ENCODE data around the gene MUC13.

- TF ChIP-seq GATA2 (IDR thresholded peaks at IDR 0.05; ENCODE audit: low read depth, low read length) (no peak), GATA3 (IDR thresholded peaks at IDR 0.05; ENCODE audit: low read depth, low read length) (no peak)
These were observed 50.0 kb downstream of the MUC13 start for GRCh38 chr3:124884474-124885101.
